DMS153 (cell line): ENCODE results near the gene ZNF592.
"Not testable (repeated sequence)": the region's sequence is repeated elsewhere in the genome, so short reads cannot be mapped to it uniquely, and the experiment has no call there.

Experiments
- DNase-seq: peaks from one replicate; lab custom pipeline; 2025; lab: John Stamatoyannopoulos, UW

ZNF592 gene

DNA sequence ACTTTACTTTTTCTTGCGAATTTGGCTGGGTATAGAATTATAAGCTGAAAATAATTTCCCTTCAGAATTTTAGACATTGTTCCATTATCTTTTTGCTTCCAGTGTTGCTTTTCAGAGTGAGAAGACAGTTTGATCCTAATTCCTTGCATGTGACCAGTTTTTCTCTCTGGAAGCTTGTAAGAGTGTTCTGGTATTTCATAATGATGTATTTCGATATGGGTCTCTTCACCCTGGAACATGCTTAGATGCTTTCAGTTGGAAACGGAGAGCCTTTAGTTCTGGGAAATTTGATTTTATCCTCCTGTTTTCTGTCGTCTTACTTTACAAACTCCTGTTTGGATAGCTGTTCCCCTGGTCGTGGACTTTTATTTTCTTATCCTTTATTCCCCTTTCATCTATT is 82.6 kb downstream of the ZNF592 start:
- no peak for DNase-seq

DNA sequence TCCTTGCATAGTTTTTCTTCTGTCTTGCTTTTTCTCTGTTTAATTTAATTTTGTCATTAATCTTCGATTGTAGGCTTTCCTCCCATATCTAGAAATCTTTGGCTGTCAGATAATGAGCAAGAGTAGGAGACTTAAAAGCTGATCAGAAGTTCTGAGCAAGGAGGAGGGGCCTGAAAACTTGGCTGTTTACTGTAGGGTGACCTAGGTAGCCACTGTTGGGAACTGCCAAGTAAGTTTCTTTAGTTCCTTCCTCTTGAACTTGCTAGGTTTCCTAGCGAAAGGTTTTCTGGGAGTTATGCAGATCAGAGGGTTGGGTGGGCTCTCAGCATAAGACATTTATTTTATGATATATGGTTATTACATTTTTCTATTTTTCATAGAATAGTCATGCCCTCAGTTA is 83.2 kb downstream of the ZNF592 start:
- DNase-seq, result no peak

DNA sequence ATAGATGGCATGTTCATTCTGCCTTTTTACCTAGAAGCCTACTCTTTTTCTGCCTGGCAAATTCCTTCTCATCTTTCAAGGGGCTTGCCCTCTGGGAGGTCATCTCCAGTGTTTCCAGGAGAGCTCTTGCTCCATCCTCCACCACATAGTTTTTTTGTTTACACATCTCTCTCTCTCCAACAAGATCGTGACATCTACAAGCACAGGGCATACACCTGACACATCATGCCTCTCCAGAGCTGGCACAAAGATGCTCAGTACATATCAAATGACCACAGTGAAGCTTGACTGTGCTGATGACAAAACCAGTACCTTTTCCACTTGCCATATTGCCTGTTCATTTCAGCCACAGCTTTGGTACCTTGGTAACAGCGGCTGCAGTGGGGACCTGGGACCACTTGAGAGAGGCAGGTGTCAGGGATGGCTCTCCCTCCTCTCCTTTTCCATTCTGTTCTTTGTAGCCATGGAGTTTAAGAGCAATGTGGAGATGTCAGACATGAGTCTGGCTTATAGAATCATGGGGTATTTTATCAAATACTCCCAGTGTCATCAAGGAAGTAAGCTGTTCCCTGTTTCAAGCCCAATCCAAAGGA is 84.2 kb downstream of the ZNF592 start:
- DNase-seq, result no peak

DNA sequence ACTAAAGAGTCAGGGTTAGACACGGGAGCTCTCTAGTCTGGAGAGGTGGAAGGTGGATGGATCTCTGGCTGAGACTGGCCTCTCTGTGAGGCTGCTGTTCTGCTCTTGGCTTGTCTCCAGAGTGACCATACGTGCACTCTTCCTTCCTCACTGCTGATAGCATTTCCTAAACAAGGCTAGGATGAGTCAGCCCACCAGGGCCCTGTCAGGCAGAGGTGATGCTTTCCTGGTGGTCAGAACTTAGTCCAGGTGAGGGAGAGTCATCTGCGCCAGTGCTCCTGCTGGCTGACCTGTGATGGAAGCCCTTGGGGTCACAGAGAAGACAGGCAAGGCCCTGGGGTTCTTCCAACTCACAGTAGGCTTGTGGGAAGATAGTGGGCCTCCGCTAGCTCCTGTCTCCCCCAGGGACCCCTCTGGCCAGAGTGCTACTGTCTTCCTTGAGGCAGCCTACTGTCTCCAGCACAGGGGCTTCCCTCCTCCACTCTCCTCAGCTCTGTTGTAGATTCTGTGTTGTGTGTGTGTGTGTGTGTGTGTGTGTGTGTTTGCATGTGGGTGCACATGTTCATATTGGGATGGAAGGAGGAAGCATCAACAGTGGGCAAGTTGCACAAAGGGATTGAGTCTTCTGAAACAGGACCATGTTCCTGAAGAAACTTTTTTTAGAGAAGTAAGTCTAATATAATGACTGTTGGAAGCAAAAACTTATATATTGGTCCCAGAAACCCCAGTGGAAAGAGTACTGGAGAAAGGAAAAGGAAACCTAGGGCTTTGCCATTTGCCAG is 85.2 kb downstream of the ZNF592 start:
- no peak for DNase-seq

DNA sequence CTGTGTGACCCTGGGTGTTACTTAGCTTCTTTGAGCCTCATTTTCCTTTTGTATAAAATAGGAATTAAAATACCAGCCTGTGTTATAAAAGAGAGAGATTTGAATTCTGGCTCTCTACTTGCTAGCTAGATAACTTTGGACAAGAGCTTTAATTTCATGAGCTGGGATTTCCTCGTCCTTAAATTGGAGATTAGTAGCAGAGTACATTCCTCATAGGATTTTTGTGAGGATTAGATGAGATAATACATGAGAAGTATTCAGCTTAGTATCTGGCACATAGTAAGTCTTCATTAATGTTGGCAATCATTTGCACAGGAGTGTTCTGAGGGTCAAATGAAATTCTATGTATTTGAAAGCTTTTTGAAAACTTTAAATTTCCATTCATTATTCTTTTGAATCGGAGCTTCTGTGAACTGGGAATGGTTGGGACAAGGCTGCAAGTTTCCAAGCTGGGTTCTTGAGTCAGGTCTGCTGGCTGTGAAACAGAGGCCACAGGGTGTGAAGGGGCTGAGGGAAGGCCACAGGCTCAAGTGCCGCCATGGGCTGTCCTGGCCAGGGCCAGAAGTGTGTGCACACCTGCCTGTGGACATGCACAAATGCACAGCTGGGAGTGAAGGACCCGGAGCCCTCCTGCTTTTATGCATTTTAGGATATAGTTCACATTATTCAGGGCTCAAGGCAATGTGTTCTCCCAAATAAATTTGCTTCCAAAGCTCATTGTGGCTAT is 86.0 kb downstream of the ZNF592 start:
- DNase-seq, result no peak

DNA sequence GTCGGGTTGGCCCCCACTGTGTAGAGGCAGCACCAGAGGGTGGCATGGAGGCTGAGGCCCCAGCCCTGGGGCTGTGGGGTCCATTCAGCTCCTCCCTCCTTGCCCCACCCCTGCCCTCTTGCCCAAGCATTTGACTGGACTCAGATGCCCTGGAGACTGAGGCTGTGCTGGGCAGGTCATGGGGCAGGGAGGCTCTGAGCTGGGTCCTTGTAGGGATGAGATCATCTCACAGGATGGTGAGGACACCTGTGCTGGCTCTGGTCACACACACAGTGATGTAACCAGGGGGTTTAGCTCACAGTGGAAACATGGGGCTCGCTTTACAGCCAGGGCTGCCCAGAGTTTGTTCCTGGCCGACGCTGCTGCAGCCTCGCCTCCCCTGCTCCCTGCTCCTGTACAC is 86.6 kb downstream of the ZNF592 start:
- DNase-seq, result no peak

DNA sequence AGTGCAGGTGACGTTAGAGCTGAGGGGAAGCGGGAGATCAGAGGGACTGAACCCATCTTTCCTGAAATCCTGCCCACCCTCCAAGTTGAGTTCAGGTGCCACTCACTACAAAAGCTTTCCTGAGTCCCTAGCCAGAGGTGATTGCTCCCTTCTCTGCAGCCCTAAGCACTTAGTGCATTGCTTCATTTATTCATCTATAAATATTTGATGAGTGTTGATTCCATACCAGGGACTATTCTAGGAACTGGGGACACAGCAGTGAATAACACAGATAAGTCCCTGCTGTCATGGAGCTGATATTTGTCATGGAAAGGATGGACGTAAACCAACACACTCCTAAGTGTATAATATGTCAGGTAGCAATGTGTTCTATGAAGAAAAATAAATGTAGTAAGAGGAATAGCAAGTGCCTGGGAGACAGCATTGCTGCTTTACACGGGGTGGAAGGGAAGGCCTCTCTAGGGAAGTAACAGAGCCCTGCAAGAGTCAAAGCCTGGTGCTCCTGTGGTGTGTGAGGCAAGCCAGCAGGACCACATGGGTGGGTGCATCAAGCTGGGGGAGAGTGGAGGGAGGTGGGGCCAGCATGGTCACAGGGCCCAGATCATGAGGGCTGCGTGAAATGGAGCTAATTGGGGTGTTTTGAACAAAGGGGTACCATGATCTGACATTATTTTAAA is 87.4 kb downstream of the ZNF592 start:
- no peak for DNase-seq

DNA sequence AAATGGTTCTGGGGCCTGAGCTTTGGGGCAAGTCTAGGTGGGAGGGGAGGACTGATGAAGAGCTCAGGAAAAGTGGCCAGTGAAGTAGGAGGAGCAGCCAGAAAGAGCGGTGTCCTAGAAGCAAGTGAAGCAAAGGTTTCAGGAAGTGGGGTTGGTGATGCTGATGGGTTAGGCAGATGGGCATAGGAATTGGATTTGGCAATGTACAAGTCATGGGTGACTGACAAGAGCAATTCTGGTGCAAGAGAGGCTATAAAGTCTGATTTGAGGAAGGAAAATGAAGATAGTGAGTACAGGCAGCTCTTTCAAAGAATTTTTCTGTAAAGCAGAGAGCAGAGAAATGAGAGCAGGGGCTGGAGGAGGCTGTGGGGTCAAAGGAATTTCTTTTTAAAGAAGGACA is 88.5 kb downstream of the ZNF592 start:
- no peak for DNase-seq

DNA sequence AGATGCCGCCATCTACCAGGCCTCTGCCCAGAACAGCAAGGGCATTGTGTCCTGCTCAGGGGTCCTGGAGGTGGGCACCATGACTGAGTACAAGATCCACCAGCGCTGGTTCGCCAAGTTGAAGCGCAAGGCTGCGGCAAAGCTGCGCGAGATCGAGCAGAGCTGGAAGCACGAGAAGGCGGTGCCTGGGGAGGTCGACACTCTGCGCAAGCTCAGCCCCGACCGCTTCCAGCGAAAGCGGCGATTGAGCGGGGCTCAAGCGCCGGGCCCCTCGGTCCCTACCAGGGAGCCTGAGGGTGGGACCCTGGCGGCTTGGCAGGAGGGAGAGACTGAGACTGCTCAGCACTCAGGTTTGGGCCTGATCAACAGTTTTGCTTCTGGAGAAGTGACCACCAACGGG is 91.3 kb downstream of the ZNF592 start:
- DNase-seq, result no peak

DNA sequence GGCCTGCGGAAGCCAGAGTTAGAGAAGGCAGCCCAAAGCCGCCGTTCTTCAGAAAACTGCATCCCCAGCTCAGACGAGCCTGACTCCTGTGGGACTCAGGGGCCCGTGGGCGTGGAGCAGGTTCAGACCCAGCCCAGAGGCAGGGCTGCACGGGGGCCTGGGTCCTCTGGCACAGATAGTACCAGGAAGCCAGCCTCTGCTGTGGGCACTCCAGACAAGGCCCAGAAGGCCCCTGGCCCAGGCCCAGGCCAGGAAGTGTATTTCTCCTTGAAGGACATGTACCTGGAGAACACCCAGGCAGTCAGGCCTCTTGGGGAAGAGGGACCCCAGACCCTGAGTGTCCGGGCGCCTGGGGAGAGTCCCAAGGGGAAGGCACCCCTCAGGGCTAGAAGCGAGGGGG is 91.9 kb downstream of the ZNF592 start:
- no peak for DNase-seq

DNA sequence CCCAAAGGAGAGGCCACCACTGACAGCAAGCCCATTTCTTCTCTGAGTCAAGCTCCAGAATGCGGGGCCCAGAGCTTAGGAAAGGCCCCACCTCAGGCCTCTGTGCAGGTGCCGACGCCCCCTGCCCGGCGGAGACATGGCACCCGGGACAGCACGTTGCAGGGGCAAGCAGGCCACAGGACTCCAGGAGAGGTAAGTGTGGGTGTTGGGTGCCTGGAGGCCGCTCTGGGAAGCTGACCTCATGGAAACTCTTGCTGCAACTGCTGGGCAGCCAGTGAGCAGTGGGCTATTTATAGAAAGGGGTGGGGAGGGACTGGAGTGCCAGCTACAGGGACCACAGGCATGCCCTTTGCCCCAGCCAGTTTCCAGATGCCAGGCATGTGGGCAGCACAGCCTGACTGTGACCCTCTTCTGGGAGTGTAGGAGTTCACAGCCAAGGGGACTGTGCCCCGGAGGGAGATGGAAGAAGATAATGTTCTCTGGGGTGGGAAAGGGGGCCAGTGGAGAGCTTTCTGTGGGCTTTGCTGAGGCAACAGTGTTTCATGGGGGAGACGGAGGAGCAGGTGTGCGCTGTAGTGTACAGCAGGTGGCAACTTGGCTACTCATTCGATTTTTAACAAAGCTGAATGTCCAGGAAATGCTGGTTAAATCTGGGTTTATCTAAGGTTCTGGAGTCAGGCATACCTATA is 92.5 kb downstream of the ZNF592 start:
- DNase-seq, result no peak

DNA sequence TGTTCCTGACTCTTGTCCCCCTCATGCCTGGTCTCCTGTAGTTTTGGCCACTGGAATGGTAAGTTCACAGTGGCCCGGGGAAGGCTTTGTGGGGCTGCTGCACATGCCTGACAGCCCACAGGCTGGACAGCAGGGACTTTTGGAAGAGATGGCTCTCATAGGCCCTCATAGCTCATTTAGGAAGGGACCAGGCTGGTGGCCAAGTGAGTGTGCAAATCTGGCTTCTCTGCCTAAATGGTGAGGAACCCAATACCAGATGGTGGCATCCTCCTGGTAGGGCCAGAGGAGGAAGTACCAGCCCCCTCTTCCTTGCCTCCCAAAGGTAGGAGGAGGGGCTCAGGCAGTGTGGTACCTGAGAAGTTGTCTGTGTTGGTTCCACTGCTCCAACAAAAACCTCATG is 94.4 kb downstream of the ZNF592 start:
- no peak for DNase-seq

DNA sequence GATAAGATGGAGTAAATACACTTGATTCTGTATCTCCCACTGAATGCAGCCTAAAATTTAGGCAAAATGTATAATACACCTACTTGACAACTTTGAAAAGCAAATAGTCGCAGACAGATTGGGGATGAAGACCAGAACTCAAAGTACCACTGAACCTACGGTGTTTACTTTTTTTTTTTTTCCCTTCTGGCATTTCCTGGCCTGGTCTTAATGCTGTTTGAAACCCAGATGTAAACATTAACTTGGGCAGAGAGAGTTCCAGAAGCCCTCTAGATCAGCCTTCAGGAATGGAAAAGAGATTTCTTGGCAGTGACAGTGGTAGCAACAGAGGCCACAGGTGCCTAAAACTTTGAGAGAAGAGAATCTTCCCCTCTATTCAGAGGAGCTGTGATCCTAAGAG is 96.6 kb downstream of the ZNF592 start:
- no peak for DNase-seq

DNA sequence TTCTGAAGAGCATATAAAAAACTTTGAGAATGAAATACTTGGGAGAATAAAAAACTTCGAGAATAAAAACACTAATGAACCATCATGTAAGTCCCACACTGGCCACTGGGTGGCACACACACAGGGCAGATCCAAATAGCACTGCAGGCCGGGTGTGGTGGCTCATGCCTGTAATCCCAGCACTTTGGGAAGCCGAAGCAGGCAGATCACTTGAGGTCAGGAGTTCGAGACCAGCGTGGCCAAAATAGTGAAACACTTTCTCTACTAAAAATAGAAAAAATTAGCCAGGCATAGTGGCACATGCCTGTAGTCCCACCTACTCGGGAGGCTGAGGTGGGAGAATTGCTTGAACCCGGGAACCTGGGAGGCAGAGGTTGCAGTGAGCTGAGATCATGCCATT is 97.2 kb downstream of the ZNF592 start:
- DNase-seq, result not testable (repeated sequence)

DNA sequence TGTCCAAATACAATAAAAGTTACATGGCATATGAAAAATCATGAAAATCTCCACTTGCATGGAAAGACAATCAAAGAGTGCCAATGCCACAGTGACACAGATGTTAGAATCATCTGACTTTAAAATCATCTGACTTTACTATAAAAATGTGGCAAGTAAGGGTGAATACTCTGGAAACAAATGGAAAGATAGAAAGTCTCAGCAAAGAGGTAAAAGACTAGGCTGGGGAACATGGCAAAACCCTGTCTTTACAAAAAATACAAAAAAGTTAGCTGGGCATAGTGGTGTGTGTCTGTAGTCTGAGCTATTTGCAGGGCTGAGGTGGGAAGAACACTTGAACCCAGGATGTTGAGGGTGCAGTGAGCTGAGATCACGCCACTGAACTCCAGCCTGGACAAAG is 97.9 kb downstream of the ZNF592 start:
- DNase-seq, result no peak

DNA sequence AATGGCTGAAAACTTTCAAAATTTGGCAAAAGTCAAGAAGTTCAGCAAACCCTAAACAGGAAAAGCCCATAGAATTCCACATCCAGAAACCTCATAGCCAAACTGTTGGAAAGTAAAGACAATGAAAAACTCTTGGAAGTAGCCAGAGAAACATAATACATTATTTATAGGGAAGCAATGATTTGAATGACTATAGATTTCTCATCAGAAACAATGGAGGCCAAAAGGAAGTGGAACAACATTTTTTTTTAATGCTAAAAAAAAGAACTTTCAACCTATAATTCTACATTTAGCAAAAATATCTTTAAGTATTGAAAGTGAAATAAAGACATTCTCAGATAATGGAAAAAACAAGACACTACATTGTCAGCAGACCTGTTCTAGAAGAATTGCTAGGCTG is 99.0 kb downstream of the ZNF592 start:
- DNase-seq, result no peak

DNA sequence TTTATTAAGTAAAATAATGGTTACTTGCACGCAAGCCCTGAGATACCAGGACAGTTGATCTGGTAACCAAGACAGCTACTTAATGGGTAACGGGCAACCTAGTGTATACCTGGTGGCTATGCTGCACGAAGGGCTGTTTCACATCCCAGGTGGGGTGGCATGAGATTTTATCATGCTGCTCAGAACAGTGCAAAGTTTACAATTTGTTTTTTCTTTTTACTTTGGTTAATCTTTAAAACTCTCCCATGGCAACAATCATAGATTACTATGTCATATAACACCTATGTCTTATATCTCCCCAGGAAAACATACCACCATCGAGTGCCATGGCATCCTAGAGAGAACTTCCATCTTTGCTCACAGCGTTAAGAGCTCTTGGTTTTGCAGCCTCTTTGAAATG is 103.8 kb downstream of the ZNF592 start:
- DNase-seq, result no peak

DNA sequence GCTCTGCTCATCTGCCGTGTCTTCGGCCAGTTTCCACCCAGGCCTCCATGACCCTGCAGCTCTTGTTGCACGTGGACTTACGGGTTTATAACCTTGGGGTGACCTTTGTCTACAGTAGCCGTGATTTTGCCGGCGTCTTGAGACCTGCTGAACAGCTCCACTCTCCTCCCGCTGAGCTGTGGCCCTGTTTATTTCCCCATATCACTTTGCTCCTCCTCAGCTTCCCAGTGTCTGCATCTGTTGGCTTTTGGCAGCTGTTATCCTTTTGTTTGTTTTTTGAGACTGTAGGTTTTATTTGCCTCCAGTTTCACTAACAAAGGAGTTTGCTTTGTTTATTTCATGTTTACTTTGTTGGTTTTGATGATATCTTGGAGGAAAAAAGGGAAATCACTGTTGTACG is 106.7 kb downstream of the ZNF592 start:
- no peak for DNase-seq

DNA sequence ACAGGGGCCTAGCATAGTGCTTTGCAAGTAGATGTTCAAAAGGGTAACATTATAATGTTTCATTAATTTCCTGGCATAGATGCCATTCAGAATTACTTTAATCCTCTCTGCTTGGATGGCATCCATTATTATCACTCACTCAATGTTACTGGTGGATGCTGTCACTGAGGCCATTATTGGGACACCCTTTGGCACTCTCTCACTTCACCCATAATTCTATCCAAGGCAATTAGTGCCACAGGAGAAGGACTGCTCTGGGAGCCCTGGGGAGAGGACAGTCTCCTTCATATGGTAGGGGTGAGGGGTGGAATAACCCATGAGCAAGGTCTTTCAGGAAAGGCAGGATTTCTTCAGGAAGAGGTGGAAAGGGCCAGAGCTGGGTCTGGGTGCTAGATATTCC is 107.4 kb downstream of the ZNF592 start:
- no peak for DNase-seq
